GM21390 (cell line): ENCODE results near the gene FAM110C.

Source experiments
- ATAC-seq: cut with Tn5 transposase; IDR thresholded peaks from one replicate; pipeline ENCODE4 v1.9.1; 2021; ENCODE audit not compliant: unreplicated experiment

FAM110C gene

DNA sequence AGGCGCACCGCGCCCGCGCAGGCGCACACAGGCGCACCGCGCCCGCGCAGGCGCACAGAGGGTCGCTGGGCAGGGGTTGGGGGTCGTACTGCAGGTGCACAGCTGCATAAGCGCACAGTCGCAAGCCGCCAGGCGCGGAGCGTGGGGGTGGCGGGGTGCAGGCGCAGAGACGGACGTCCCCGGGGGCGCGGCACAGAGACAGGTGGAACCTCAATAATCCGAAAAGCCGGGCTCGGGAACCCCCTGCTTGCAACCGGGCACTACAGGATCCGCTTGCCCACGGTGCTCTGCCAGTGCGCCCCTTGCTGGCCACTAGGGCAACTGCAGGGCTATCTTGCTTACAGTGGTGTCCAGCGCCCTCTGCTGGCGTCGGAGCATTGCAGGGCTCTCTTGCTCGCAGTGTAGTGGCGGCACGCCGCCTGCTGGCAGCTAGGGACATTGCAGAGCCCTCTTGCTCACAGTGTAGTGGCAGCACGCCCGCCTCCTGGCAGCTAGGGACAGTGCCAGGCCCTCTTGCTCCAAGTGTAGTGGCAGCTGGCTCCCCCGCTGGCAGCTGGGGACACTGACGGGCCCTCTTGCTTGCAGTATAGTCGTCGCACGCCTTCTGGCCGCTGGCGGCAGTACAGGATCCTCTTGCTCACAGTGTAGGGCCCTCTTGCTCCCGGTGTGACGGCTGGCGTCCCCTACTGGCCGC is 34.9 kb downstream of the FAM110C start:
- no peak for ATAC-seq

DNA sequence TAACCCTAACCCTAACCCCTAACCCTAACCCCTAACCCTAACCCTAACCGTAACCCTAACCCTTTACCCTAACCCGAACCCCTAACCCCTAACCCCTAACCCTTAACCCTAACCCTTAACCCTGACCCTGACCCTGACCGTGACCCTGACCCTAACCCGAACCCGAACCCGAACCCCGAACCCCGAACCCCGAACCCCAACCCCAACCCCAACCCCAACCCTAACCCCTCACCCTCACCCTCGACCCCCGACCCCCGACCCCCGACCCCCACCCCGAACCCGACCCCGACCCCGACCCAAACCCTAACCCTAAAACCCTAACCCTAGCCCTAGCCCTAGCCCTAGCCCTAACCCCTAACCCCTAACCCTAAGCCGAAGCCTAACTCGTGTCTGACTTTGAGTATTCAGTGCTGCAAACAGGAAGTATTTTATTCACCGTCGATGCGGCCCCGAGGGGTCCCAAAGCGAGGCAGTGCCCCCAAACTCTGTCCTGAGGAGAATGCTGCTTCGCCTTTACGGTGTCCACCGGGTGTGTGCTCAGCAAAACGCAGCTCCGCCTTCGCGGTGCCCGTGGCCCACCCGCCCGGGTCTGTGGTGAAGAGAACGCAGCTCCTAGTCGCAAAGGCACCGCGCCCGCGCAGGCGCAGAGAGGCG is 36.0 kb downstream of the FAM110C start:
- ATAC-seq: no peak
